ENCODE measurements around the gene IQCF2. TPM values are rescaled to one million over a fixed set of nuclear protein-coding genes. Genes with fewer than 3 reads are reported as not detected.

The IQCF2 gene
- total and polyA plus RNA-seq, 9 of the 15 experiments (the other 6 are each of a cell fraction or from before 2014, with no cell fraction given): not detected

GRCh38 chr3:51888463-51889105 lies 27.2 kb downstream of the IQCF2 start (continued):
- TF ChIP-seq TRIM24 (IDR thresholded peaks at IDR 0.05) (no peak), BRF2 (IDR thresholded peaks at IDR 0.05; ENCODE audit: borderline replicate concordance, insufficient read depth, insufficient read length) (no peak), ZBED1 (IDR thresholded peaks at IDR 0.05) (no peak), TSHZ1 (CRISPR knock-in tag; IDR thresholded peaks at IDR 0.05) (no peak), HDGF (IDR thresholded peaks at IDR 0.05) (no peak), ARHGAP35 (IDR thresholded peaks at IDR 0.05; ENCODE audit: partially characterized antibody) (no peak), BRD4 (IDR thresholded peaks at IDR 0.05) (no peak), CBFA2T2 (conservative IDR thresholded peaks at IDR 0.05) (peak; percentile 69), NFXL1 (CRISPR knock-in tag; IDR thresholded peaks at IDR 0.05) (no peak), SMARCA5 (IDR thresholded peaks at IDR 0.05) (no peak)
- TF ChIP-seq, protein P1, sequence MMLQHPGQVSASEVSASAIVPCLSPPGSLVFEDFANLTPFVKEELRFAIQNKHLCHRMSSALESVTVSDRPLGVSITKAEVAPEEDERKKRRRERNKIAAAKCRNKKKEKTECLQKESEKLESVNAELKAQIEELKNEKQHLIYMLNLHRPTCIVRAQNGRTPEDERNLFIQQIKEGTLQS (IDR thresholded peaks at IDR 0.05): peak; percentile 47
- TF ChIP-seq, protein P1 (CRISPR knock-in tag; conservative IDR thresholded peaks at IDR 0.05): no peak
- TF ChIP-seq, protein P2, sequence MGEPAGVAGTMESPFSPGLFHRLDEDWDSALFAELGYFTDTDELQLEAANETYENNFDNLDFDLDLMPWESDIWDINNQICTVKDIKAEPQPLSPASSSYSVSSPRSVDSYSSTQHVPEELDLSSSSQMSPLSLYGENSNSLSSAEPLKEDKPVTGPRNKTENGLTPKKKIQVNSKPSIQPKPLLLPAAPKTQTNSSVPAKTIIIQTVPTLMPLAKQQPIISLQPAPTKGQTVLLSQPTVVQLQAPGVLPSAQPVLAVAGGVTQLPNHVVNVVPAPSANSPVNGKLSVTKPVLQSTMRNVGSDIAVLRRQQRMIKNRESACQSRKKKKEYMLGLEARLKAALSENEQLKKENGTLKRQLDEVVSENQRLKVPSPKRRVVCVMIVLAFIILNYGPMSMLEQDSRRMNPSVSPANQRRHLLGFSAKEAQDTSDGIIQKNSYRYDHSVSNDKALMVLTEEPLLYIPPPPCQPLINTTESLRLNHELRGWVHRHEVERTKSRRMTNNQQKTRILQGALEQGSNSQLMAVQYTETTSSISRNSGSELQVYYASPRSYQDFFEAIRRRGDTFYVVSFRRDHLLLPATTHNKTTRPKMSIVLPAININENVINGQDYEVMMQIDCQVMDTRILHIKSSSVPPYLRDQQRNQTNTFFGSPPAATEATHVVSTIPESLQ (CRISPR knock-in tag; IDR thresholded peaks at IDR 0.05): no peak
- TF ChIP-seq, protein P3, sequence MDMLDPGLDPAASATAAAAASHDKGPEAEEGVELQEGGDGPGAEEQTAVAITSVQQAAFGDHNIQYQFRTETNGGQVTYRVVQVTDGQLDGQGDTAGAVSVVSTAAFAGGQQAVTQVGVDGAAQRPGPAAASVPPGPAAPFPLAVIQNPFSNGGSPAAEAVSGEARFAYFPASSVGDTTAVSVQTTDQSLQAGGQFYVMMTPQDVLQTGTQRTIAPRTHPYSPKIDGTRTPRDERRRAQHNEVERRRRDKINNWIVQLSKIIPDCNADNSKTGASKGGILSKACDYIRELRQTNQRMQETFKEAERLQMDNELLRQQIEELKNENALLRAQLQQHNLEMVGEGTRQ (CRISPR knock-in tag; IDR thresholded peaks at IDR 0.05): peak; percentile 77

Data from K562 (cell line).